Spleen (tissue), 7 donors: Measurements from ENCODE around the gene OR1J2.

Source experiments
- POLR2A ChIP-seq, 3 donors: fragments of 450-650 bp; IDR thresholded peaks; one replicate each; pipeline ENCODE4 v1.5.1; 2017; ENCODE audit warnings: antibody characterized with exemption in 3 of 3, mild to moderate bottlenecking in 1 of 3
- POLR2AphosphoS5 ChIP-seq, 3 donors: sonication (generic); formaldehyde crosslinking; IDR thresholded peaks; one replicate each; pipeline ENCODE4 v1.5.1; 2017; ENCODE audit warnings: antibody characterized with exemption in 3 of 3
- TF ChIP-seq, protein P1 (sequence below), 11 experiments: fragments of 200-600 bp in 7 of 11; fragments of 450-650 bp in 4 of 11; sonication (generic) in 4 of 11; IDR thresholded peaks in 8 of 11; conservative IDR thresholded peaks in 3 of 11; 1 replicate in 7 of 11; 2 replicates in 4 of 11; pipeline versions ENCODE4 v1.4.0 to v1.8.0; 2016 to 2021; ENCODE audit warnings: antibody characterized with exemption in 11 of 11, inconsistent platforms in 4 of 11, mild to moderate bottlenecking in 1 of 11
- donor health status: DM: no; HTN: no; CAD: no; lungs with moderate emphysema.
- donor health status: DM: no; HTN: no; CAD: no.
- donor health status: DM: no; HTN: no; CAD: no.

GRCh38 chr9:122519376-122519775 lies 8.8 kb downstream of the OR1J2 start:
- TF ChIP-seq, protein P1, sequence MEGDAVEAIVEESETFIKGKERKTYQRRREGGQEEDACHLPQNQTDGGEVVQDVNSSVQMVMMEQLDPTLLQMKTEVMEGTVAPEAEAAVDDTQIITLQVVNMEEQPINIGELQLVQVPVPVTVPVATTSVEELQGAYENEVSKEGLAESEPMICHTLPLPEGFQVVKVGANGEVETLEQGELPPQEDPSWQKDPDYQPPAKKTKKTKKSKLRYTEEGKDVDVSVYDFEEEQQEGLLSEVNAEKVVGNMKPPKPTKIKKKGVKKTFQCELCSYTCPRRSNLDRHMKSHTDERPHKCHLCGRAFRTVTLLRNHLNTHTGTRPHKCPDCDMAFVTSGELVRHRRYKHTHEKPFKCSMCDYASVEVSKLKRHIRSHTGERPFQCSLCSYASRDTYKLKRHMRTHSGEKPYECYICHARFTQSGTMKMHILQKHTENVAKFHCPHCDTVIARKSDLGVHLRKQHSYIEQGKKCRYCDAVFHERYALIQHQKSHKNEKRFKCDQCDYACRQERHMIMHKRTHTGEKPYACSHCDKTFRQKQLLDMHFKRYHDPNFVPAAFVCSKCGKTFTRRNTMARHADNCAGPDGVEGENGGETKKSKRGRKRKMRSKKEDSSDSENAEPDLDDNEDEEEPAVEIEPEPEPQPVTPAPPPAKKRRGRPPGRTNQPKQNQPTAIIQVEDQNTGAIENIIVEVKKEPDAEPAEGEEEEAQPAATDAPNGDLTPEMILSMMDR (IDR thresholded peaks at IDR 0.05 in 8 of 11, conservative IDR thresholded peaks at IDR 0.05 in 3 of 11), result no peak
- TF ChIP-seq POLR2A (IDR thresholded peaks at IDR 0.05) (no peak), POLR2AphosphoS5 (IDR thresholded peaks at IDR 0.05) (no peak)
